Neuron (in vitro differentiated cells): ENCODE results near the gene ATOX1.
"Not testable (repeated sequence)": the region's sequence is repeated elsewhere in the genome, so short reads cannot be mapped to it uniquely, and the experiment has no call there.

Source experiments
- H2AFZ ChIP-seq: one replicate; pipeline ENCODE4 v1.6.1; 2013; ENCODE audit warnings: low read depth, mild to moderate bottlenecking, inconsistent platforms, low read length, moderate library complexity
- H3K27me3 ChIP-seq: one replicate; pipeline ENCODE4 v1.6.1; 2013; ENCODE audit warnings: low read length; ENCODE audit not compliant: insufficient read depth
- H3K36me3 ChIP-seq: one replicate; pipeline ENCODE4 v1.6.1; 2013; ENCODE audit warnings: low read length; ENCODE audit not compliant: insufficient read depth
- H3K4me1 ChIP-seq: one replicate; pipeline ENCODE4 v1.6.1; 2013; ENCODE audit warnings: low read length; ENCODE audit not compliant: insufficient read depth
- H3K4me3 ChIP-seq: 2 replicates; pipeline ENCODE4 v1.5.1; 2013; ENCODE audit warnings: mild to moderate bottlenecking, low read length, moderate library complexity
- H3K9me3 ChIP-seq: one replicate; pipeline ENCODE4 v1.6.1; 2013; ENCODE audit warnings: low read length

The ATOX1 gene

DNA sequence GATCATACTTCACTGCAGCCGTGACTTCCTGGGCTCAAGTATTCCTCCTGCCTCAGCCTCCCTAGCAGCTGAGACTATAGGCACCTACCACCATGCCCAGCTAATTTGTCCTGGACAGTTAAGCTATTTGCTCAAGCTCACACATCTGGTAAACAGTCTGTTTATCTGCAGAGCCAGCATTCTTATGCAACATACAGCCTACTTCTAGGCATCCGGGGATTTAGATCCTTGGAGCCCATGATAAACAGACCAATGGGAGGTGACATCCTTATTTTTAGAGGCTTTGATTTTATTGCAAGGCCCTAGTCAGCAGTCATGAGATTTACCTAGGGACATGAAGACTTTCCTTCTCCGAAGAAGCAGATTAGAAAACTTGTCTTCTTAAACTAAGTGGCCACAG lies 21.0 kb downstream of the ATOX1 start:
- peaks cover 9% of the 10 kb centered on the region for H3K4me1 ChIP-seq
- H3K9me3 ChIP-seq = no peaks in the 10 kb centered on the region
- H3K4me3 ChIP-seq = no peak overlapping the region
- H2AFZ ChIP-seq = no peak overlapping the region
- no peaks in the 10 kb centered on the region for H3K27me3 ChIP-seq
- no peaks in the 10 kb centered on the region for H3K36me3 ChIP-seq

- Histone ChIP-seq H3K9me3 (no peaks in the 10 kb centered on the region), H3K36me3 (no peaks in the 10 kb centered on the region), H2AFZ (no peak overlapping the region)
These were observed 22.8 kb downstream of the ATOX1 start for GRCh38 chr5:151735646-151736045.

GRCh38 chr5:151734064-151734408 lies 24.4 kb downstream of the ATOX1 start:
- no peak overlapping the region for H3K4me3 ChIP-seq
- no peaks in the 10 kb centered on the region for H3K36me3 ChIP-seq
- H3K27me3 ChIP-seq = no peaks in the 10 kb centered on the region
- H3K9me3 ChIP-seq = no peaks in the 10 kb centered on the region
- no peak overlapping the region for H2AFZ ChIP-seq
- H3K4me1 ChIP-seq = no peaks in the 10 kb centered on the region

More at GRCh38 chr5:151735646-151736045, 22.8 kb downstream of the ATOX1 start:
- Histone ChIP-seq H3K4me3 (no peak overlapping the region), H3K27me3 (no peaks in the 10 kb centered on the region), H3K4me1 (peaks cover 9% of the 10 kb centered on the region)

- Histone ChIP-seq H2AFZ (no peak overlapping the region), H3K4me1 (no peaks in the 10 kb centered on the region), H3K27me3 (no peaks in the 10 kb centered on the region), H3K36me3 (no peaks in the 10 kb centered on the region), H3K9me3 (no peaks in the 10 kb centered on the region), H3K4me3 (no peak overlapping the region)
These were observed 24.9 kb downstream of the ATOX1 start for GRCh38 chr5:151733358-151734063.

DNA sequence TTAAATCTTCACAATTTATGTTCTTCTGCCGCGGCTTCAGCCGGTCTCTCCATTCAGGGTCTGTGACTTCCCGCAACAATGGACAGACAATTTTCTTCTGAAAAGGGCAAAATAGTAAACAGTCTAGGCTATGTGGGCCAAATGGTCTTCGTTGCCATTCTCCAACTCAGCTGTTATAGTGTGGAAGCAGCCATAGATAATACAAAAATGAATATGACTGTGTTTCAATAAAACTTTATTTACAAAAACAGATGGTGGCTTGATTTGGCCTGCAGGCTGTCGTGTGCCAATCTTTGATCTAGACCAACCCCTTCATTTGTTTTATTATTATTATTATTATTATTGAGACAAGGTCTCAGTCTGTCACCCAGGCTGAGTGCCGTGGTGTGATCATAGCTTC lies 28.1 kb downstream of the ATOX1 start:
- H3K4me3 ChIP-seq = no peak overlapping the region

GRCh38 chr5:151729597-151729996 lies 28.8 kb downstream of the ATOX1 start:
- not testable (repeated sequence) for H3K27me3 ChIP-seq, H3K4me3 ChIP-seq, H3K4me1 ChIP-seq, H3K9me3 ChIP-seq, H3K36me3 ChIP-seq, H2AFZ ChIP-seq

More for the DNA sequence above, 28.1 kb downstream of the ATOX1 start:
- no peaks in the 10 kb centered on the region for H3K9me3 ChIP-seq
- no peaks in the 10 kb centered on the region for H3K36me3 ChIP-seq
- peaks cover 5% of the 10 kb centered on the region for H3K4me1 ChIP-seq
- no peaks in the 10 kb centered on the region for H3K27me3 ChIP-seq
- H2AFZ ChIP-seq = no peak overlapping the region

- H3K4me3 ChIP-seq = no peak overlapping the region
- no peaks in the 10 kb centered on the region for H3K36me3 ChIP-seq
- H3K9me3 ChIP-seq = no peaks in the 10 kb centered on the region
- H2AFZ ChIP-seq = no peak overlapping the region
- H3K4me1 ChIP-seq = peaks cover 14% of the 10 kb centered on the region
- H3K27me3 ChIP-seq = no peaks in the 10 kb centered on the region
These were observed 34.1 kb downstream of the ATOX1 start for GRCh38 chr5:151724360-151724759.

DNA sequence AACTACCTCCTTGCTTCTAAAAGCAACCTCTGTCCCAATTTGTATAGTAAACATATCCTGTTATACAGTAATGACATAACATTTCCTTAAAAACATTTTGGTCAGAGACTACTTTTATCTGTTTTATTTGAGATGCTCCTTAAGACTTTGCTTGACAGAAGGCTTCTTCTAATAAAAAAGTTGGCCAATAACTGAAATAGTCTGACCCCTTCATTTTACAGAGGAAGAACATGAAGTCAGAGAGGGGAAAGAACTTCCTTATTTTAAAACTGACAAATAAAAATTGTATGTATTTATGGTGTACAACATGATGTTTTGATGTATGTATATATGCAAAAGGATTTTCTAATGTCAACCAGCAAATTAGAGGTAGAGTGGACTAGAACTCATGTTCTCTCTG lies 35.9 kb downstream of the ATOX1 start:
- Histone ChIP-seq H3K4me3 (no peak overlapping the region), H3K36me3 (no peaks in the 10 kb centered on the region), H3K27me3 (no peaks in the 10 kb centered on the region), H2AFZ (no peak overlapping the region), H3K4me1 (peaks cover 14% of the 10 kb centered on the region), H3K9me3 (no peaks in the 10 kb centered on the region)

DNA sequence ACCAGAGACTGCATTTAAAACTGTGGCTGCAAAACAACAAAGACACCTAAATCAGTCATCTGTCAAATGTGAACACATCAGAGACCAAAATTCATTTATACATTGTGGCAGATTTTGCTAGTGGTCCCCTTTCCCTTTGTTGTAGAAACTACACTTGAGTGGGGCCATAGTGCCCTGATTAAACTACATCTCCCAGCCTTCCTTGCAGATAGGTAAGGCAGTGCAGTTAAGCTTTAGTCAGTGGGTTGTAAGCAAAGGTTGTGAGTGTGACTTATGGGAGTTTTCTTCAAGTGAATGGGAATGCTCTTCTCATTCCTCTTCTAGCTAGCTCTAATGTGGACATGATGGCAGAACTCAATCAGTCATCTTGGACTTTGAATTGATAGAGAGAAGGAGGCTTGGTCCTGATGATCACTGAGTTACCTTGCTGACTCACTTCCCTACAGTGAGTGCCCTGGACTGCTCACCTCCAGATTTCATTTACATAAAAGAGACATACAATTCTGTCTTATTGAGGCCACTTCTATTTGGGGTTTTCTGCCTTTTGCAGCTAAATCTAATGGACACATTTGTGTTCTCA lies 36.5 kb downstream of the ATOX1 start:
- no peaks in the 10 kb centered on the region for H3K36me3 ChIP-seq
- H3K4me1 ChIP-seq = peaks cover 14% of the 10 kb centered on the region
- no peaks in the 10 kb centered on the region for H3K27me3 ChIP-seq
- no peak overlapping the region for H3K4me3 ChIP-seq
- H2AFZ ChIP-seq = no peak overlapping the region
- no peaks in the 10 kb centered on the region for H3K9me3 ChIP-seq

- H3K4me3 ChIP-seq = no peak overlapping the region
- H3K4me1 ChIP-seq = peaks cover 9% of the 10 kb centered on the region
- H3K27me3 ChIP-seq = no peaks in the 10 kb centered on the region
- H3K36me3 ChIP-seq = no peaks in the 10 kb centered on the region
- no peaks in the 10 kb centered on the region for H3K9me3 ChIP-seq
- no peak overlapping the region for H2AFZ ChIP-seq
These were observed 37.3 kb downstream of the ATOX1 start for GRCh38 chr5:151721087-151721646.

DNA sequence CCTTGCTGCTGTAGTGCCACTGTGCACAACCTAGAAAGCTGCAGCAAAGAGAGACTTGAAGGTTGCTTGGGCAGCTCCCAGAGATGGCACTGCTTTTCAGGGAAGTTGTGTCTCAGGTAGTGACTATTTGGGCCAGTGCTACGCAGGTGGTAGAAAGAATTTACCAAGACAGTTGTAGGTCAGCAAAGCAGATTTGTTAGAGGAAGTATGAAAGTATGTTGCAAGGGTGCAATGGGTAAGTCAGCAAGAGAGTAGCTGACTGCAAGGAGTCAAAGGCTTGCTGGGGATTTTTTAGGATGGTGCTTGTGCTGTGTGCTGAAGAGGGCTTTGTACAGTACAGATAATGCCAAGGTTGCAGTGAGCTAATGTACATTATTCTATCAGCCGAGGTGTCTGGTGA lies 38.2 kb downstream of the ATOX1 start:
- Histone ChIP-seq H3K4me3 (no peak overlapping the region), H3K36me3 (no peaks in the 10 kb centered on the region), H3K27me3 (no peaks in the 10 kb centered on the region), H3K4me1 (peaks cover 9% of the 10 kb centered on the region), H3K9me3 (no peaks in the 10 kb centered on the region), H2AFZ (no peak overlapping the region)

DNA sequence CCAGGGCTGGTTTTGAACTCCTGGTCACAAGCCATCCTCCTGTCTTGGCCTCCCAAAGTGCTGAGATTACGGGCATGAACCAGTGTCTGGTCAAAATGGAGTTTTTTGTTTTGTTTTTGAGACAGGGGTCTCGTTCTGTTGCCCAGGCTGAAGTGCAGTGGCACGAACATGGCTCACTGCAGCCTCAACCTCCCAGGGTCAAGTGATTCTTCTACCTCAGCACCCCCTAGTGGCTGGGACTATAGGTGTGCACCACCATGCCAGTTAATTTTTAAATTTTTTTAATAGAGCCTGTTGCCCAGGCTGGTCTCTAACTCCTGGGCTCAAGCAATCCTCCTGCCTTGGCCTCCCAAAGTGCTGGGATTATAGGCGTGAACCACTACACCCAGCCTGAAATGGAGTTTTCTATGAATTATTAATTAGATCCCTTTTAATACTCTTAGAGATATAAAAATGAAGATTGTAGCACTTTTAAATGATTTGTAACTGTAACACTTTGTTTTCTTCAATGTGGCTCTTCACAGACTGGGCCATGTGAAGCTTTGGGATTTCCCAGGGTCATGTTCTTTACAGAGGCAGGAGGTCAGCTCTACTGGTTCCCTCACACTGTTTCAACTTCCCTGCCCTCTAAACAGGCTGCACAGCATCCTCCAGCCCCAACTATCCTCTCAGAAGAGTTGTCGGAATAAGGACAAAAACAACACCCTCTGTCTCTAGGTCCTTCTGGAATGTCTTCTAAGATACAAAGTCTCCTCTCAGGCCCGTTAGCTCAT lies 39.0 kb downstream of the ATOX1 start:
- Histone ChIP-seq H3K4me1 (peaks cover 9% of the 10 kb centered on the region), H3K27me3 (no peaks in the 10 kb centered on the region), H3K4me3 (no peak overlapping the region), H2AFZ (no peak overlapping the region), H3K9me3 (no peaks in the 10 kb centered on the region), H3K36me3 (no peaks in the 10 kb centered on the region)

- no peaks in the 10 kb centered on the region for H3K27me3 ChIP-seq
- H3K9me3 ChIP-seq = no peaks in the 10 kb centered on the region
- no peaks in the 10 kb centered on the region for H3K36me3 ChIP-seq
- H3K4me3 ChIP-seq = no peak overlapping the region
- peaks cover 9% of the 10 kb centered on the region for H3K4me1 ChIP-seq
- H2AFZ ChIP-seq = no peak overlapping the region
These were observed 39.8 kb downstream of the ATOX1 start for GRCh38 chr5:151718646-151719045.
